CD4-positive, alpha-beta T cell (primary cell): ENCODE results near the gene MAPKBP1. TPM values are rescaled to one million over a fixed set of nuclear protein-coding genes. Genes with fewer than 3 reads are reported as not detected.

Source experiments
- ATAC-seq: fragments of 200-7000 bp; cut with Tn5 transposase; one replicate; pipeline ENCODE4 v1.10.0; 2022; ENCODE audit warnings: mild to moderate bottlenecking; ENCODE audit not compliant: poor library complexity
- CTCF ChIA-PET: fragments of 350-600 bp; sonication (Branson Sonifier 250); formaldehyde crosslinking; loops from one replicate; lab custom pipeline; 2021; ENCODE audit warnings: antibody characterized with exemption, inconsistent platforms; lab: Charles Lee
- POLR2A ChIA-PET: fragments of 350-600 bp; sonication (Branson Sonifier 250); formaldehyde crosslinking; loops from one replicate; lab custom pipeline; 2021; ENCODE audit warnings: antibody characterized with exemption, inconsistent platforms; lab: Charles Lee
- DNase-seq, 14 experiments: peaks; one replicate each; pipeline ENCODE4 v3.0.0-alpha.2; 2013 to 2020; ENCODE audit warnings: mixed read lengths in 2 of 14
- H3K27ac ChIP-seq, 2 donors: one replicate each; pipeline versions ENCODE4 v1.5.1 to v1.7.0; 2013; ENCODE audit warnings: low read length in 2 of 2, low read depth in 1 of 2, mild to moderate bottlenecking in 1 of 2
- H3K27me3 ChIP-seq, 2 experiments: 1 replicate in 1 of 2; 2 replicates in 1 of 2; pipeline versions ENCODE4 v1.6.1 to v1.7.0; 2013; ENCODE audit warnings: low read length in 2 of 2, control low read depth in 1 of 2, mild to moderate bottlenecking in 1 of 2, moderate library complexity in 1 of 2; ENCODE audit not compliant: insufficient read depth in 2 of 2, control insufficient read depth in 1 of 2
- H3K36me3 ChIP-seq: one replicate; pipeline ENCODE4 v1.6.1; 2013; ENCODE audit warnings: low read length, control low read depth; ENCODE audit not compliant: insufficient read depth
- H3K4me1 ChIP-seq: one replicate; pipeline ENCODE4 v1.6.1; 2013; ENCODE audit warnings: low read length, control low read depth; ENCODE audit not compliant: insufficient read depth
- H3K4me3 ChIP-seq: one replicate; pipeline ENCODE4 v1.5.1; 2013; ENCODE audit warnings: mild to moderate bottlenecking, low read length, moderate library complexity
- H3K9me3 ChIP-seq, 2 experiments: 1 replicate in 1 of 2; 2 replicates in 1 of 2; pipeline versions ENCODE4 v1.6.1 to v1.7.0; 2013; ENCODE audit warnings: low read length in 2 of 2, mild to moderate bottlenecking in 2 of 2, control low read depth in 1 of 2, moderate library complexity in 1 of 2; ENCODE audit not compliant: control insufficient read depth in 1 of 2, insufficient read depth in 1 of 2
- H3K27ac Mint-ChIP-seq: one replicate; pipeline ENCODE4 v1.8.0; 2020; ENCODE audit warnings: mixed read lengths
- H3K27me3 Mint-ChIP-seq: one replicate; pipeline ENCODE4 v1.8.0; 2021; ENCODE audit warnings: mixed read lengths
- H3K36me3 Mint-ChIP-seq: one replicate; pipeline ENCODE4 v1.8.0; 2021; ENCODE audit warnings: low read depth, mixed read lengths
- H3K4me1 Mint-ChIP-seq: one replicate; pipeline ENCODE4 v1.8.0; 2021; ENCODE audit warnings: low read depth, mixed read lengths
- H3K4me3 Mint-ChIP-seq: one replicate; pipeline ENCODE4 v1.8.0; 2020; ENCODE audit warnings: mild to moderate bottlenecking, mixed read lengths
- H3K9me3 Mint-ChIP-seq: one replicate; pipeline ENCODE4 v1.8.0; 2020; ENCODE audit warnings: mixed read lengths
- CTCF ChIP-seq: fragments of 200-600 bp; IDR thresholded peaks from one replicate; pipeline ENCODE4 v1.8.0; 2022; ENCODE audit warnings: antibody characterized with exemption, mild to moderate bottlenecking
- intact Hi-C, 2 experiments: fragments of 100-400 bp; cut with DNase I in 1 of 2; cut with micrococcal nuclease in 1 of 2; formaldehyde crosslinking; loops; one replicate each; pipeline versions ENCODE4 v1.15.1 to v1.9.0; 2023 to 2025; cut with DNase I, micrococcal nuclease
- total RNA-seq, 174 experiments: library from RNA in 2 of 174; stranded (reverse) in 2 of 174; gene quantifications; one replicate each; pipeline ENCODE4 v1.2.3 and lab custom pipeline; 2021 to 2026

Gene MAPKBP1
- total RNA-seq, 2 experiments from 2014 or later: 26.0 to 30.0 TPM

DNA sequence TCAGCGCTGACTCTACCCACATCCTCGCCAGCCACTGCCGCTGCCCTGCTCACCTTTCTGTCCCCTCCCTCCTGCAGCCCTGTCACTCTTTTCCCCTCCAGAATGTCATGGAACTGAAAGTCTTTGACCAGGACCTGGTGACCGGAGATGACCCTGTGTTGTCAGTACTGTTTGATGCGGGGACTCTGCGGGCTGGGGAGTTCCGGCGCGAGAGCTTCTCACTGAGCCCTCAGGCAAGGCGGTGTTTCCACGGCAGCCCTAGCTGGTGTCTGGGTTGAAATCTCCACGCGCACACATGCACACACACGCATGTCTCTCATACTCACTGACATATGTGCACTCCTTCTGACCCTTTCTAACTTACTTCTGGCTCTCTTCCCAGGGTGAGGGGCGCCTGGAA is 66.4 kb downstream of the MAPKBP1 start:
- no peak overlapping the region for H3K27ac ChIP-seq
- H3K9me3 Mint-ChIP-seq: no peaks in the 10 kb centered on the region
- H3K27me3 Mint-ChIP-seq: no peaks in the 10 kb centered on the region
- H3K4me1 Mint-ChIP-seq: no peaks in the 10 kb centered on the region
- H3K4me3 Mint-ChIP-seq: no peak overlapping the region
- no peaks in the 10 kb centered on the region for H3K27me3 ChIP-seq
- peaks cover 64% of the 10 kb centered on the region for H3K36me3 ChIP-seq
- H3K4me3 ChIP-seq: no peak overlapping the region
- H3K9me3 ChIP-seq: no peaks in the 10 kb centered on the region
- DNase-seq: no peak
- H3K27ac Mint-ChIP-seq: no peak overlapping the region
- TF ChIP-seq CTCF: no peak
- peaks cover 8% of the 10 kb centered on the region for H3K4me1 ChIP-seq
- CTCF ChIA-PET: no interaction called here
- ATAC-seq: no peak
- POLR2A ChIA-PET: no interaction called here
- intact Hi-C loops: no loop called here
- H3K36me3 Mint-ChIP-seq: peaks cover 28% of the 10 kb centered on the region

GRCh38 chr15:41841131-41841530 is 66.8 kb downstream of the MAPKBP1 start:
- H3K4me3 Mint-ChIP-seq: no peak overlapping the region
- intact Hi-C loops: no loop called here
- Histone ChIP-seq H3K36me3 (peaks cover 67% of the 10 kb centered on the region), H3K9me3 (no peaks in the 10 kb centered on the region), H3K4me3 (no peak overlapping the region), H3K4me1 (peaks cover 5% of the 10 kb centered on the region), H3K27me3 (no peaks in the 10 kb centered on the region), H3K27ac (no peak overlapping the region)
- no peaks in the 10 kb centered on the region for H3K27me3 Mint-ChIP-seq
- ChIA-PET POLR2A (no interaction called here), CTCF (no interaction called here)
- H3K4me1 Mint-ChIP-seq: no peaks in the 10 kb centered on the region
- no peak for ATAC-seq
- H3K9me3 Mint-ChIP-seq: no peaks in the 10 kb centered on the region
- TF ChIP-seq CTCF: no peak
- peaks cover 32% of the 10 kb centered on the region for H3K36me3 Mint-ChIP-seq
- no peak for DNase-seq
- no peak overlapping the region for H3K27ac Mint-ChIP-seq

DNA sequence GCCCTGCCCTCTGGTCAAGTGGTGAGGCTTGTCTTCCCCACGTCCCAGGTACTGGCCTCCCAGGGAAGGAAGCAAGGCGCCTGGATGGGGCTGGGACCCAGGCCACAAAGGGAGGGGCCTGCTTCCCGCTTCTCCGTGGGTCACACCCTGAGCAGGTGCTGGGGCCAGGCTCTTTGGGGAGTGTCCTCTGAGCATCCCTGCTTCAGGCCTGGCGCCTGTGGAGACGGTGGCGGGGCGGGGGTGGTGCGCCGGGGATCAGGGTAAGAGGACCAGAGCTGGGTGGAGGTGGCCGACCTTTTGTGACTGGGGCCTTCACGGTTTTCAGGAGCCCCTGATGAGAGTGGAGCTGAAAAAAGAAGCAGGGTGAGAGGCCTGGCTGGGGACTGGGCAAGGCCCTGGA is 67.9 kb downstream of the MAPKBP1 start:
- POLR2A ChIA-PET: no interaction called here
- no peak overlapping the region for H3K27ac Mint-ChIP-seq
- no peak for TF ChIP-seq CTCF
- H3K4me1 Mint-ChIP-seq: no peaks in the 10 kb centered on the region
- CTCF ChIA-PET: no interaction called here
- intact Hi-C loops: no loop called here
- H3K4me3 ChIP-seq: no peak overlapping the region
- DNase-seq (no peak), ATAC-seq (no peak)
- no peak overlapping the region for H3K27ac ChIP-seq
- H3K36me3 ChIP-seq: peaks cover 69% of the 10 kb centered on the region
- H3K4me1 ChIP-seq: peaks cover 5% of the 10 kb centered on the region
- no peaks in the 10 kb centered on the region for H3K9me3 ChIP-seq
- H3K4me3 Mint-ChIP-seq: no peak overlapping the region
- no peaks in the 10 kb centered on the region for H3K9me3 Mint-ChIP-seq
- no peaks in the 10 kb centered on the region for H3K27me3 ChIP-seq
- H3K36me3 Mint-ChIP-seq: peaks cover 36% of the 10 kb centered on the region
- H3K27me3 Mint-ChIP-seq: no peaks in the 10 kb centered on the region
